K562 (cell line): ENCODE data around the gene KLHL18. TPM values are rescaled to one million over a fixed set of nuclear protein-coding genes. Genes with fewer than 3 reads are reported as not detected.

Experiments
- ADNP ChIP-seq: fragments of 200-800 bp; sonication (Bioruptor generic); IDR thresholded peaks from 2 replicates; pipeline ENCODE4 v1.6.1; 2016; ENCODE audit warnings: missing genetic modification characterization, missing compliant biosample characterization
- BRCA1 ChIP-seq, 2 experiments: fragments of 450-650 bp in 1 of 2; sonication (generic) in 1 of 2; formaldehyde crosslinking in 1 of 2; IDR thresholded peaks; 2 replicates each; pipeline versions ENCODE4 v1.5.0 to v1.6.1; 2017 to 2020; ENCODE audit warnings: mild to moderate bottlenecking in 1 of 2, missing genetic modification reagents in 1 of 2
- DACH1 ChIP-seq: fragments of 450-650 bp; IDR thresholded peaks from 2 replicates; pipeline ENCODE4 v1.6.1; 2018; ENCODE audit not compliant: partially characterized antibody
- HOXB6 ChIP-seq: fragments of 250-450 bp; sonication (Bioruptor Pico); IDR thresholded peaks from 2 replicates; pipeline ENCODE4 v1.5.1; 2022; ENCODE audit warnings: mild to moderate bottlenecking, borderline replicate concordance
- PML ChIP-seq: IDR thresholded peaks from 2 replicates; pipeline ENCODE4 v1.6.1; 2012; ENCODE audit warnings: low read length, inconsistent platforms
- SETDB1 ChIP-seq: IDR thresholded peaks from one replicate; pipeline ENCODE4 v1.6.1; 2012; ENCODE audit warnings: low read length, control low read depth, inconsistent platforms
- TAL1 ChIP-seq: fragments of 450-650 bp; IDR thresholded peaks from 2 replicates; pipeline ENCODE4 v1.6.1; 2016; ENCODE audit warnings: mild to moderate bottlenecking
- ZNF24 ChIP-seq: fragments of 450-650 bp; IDR thresholded peaks from 2 replicates; pipeline ENCODE4 v1.6.1; 2016
- ZNF584 ChIP-seq: fragments of 200-800 bp; sonication (Bioruptor generic); IDR thresholded peaks from 2 replicates; pipeline ENCODE4 v1.6.1; 2016; ENCODE audit warnings: low read depth, mild to moderate bottlenecking, missing genetic modification characterization, missing compliant biosample characterization
- ZNF79 ChIP-seq: fragments of 250-450 bp; sonication (Bioruptor Pico); IDR thresholded peaks from 2 replicates; pipeline ENCODE4 v1.4.0; 2020; ENCODE audit warnings: low read depth, mild to moderate bottlenecking, moderate library complexity
- polyA plus RNA-seq, 8 experiments: library from polyadenylated mRNA; depleted of rRNA in 4 of 8; stranded (reverse) in 5 of 8; unstranded in 3 of 8; fragments of >200 nt; fragmentation: Nextera tagmentation in 2 of 8; fragmentation: Illumina TruSeq in 1 of 8; extraction: Ambion mirVana in 2 of 8; extraction: Trizol in 1 of 8; gene quantifications; 2 replicates each; pipeline versions ENCODE4 v1.2.1 to v1.2.3, GENCODE V29; 2011 to 2014; ENCODE audit warnings: inconsistent platforms in 1 of 8, missing spikeins in 1 of 8
- total RNA-seq, 7 experiments: library from RNA; depleted of rRNA in 6 of 7; stranded (reverse); fragments of >200 nt in 6 of 7; fragmentation: Illumina TruSeq in 2 of 7; extraction: Trizol in 2 of 7; gene quantifications; 2 replicates each; pipeline versions ENCODE4 v1.2.1 to v1.2.3, GENCODE V29; 2011 to 2021; ENCODE audit warnings: low replicate concordance in 1 of 7
- TF ChIP-seq, protein P1 (sequence below): sonication (generic); formaldehyde crosslinking; IDR thresholded peaks from 2 replicates; pipeline ENCODE4 v1.8.1; 2022; ENCODE audit warnings: missing genetic modification reagents
- TF ChIP-seq, protein P2 (sequence below), 2 experiments: fragments of 450-650 bp in 1 of 2; sonication (generic) in 1 of 2; formaldehyde crosslinking in 1 of 2; IDR thresholded peaks in 1 of 2; conservative IDR thresholded peaks in 1 of 2; 2 replicates each; pipeline versions ENCODE4 v1.6.1 to v1.8.1; 2016 to 2023; ENCODE audit warnings: mild to moderate bottlenecking in 2 of 2, moderate library complexity in 2 of 2, inconsistent platforms in 1 of 2, missing genetic modification reagents in 1 of 2
- TF ChIP-seq, protein P3 (sequence below): fragments of 250-450 bp; sonication (Bioruptor Pico); IDR thresholded peaks from 2 replicates; pipeline ENCODE4 v1.5.0; 2020; ENCODE audit warnings: mild to moderate bottlenecking, borderline replicate concordance
- TF ChIP-seq, protein P4 (sequence below), 2 experiments: fragments of 450-650 bp; formaldehyde crosslinking in 1 of 2; IDR thresholded peaks; 2 replicates each; pipeline versions ENCODE4 v1.4.0 to v1.6.1; 2014 to 2020; ENCODE audit warnings: mild to moderate bottlenecking in 2 of 2, borderline replicate concordance in 1 of 2, low read depth in 1 of 2

The KLHL18 gene
- total and polyA plus RNA-seq, 9 of the 15 experiments (the other 6 are each of a cell fraction or from before 2014, with no cell fraction given): 26.7 to 97.5 (median 48.7) TPM

DNA sequence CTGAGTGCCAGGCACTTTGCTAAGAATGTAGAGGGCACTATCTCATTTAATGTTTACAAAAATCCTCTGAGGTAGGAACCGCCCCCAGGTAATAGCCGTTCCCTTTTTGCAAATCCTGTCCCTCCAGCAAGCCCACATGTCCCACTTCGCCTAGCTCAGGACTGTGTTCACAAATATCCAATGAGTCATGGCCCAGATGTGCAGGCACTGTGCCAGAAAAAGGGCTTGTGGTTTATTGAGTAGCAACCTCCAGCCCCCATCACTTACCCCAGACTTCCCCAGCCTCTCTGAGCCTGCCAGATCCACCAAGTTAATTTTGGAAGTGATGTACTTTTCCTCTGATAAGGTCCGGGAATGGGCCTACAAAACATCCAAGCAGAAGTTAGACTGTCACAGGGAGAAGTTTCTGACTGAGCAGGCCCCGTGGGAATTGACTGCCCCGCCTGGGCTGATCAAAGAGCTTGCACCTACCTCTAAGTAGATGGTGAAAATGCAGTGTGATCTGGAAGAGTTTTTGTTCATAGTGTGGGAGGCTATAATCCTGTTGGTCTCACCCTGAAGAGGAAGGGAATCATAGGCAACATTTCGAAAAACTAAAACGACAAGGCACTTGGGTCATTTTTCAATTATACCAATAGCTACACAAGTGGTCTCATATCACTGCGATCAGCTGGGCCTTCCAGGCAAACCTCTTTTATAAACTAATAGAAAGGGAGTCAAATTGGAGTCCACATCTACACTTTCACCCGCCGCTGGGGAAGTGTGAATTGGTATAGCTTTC lies 15.8 kb upstream of the KLHL18 start (continued):
- TF ChIP-seq, protein P1, sequence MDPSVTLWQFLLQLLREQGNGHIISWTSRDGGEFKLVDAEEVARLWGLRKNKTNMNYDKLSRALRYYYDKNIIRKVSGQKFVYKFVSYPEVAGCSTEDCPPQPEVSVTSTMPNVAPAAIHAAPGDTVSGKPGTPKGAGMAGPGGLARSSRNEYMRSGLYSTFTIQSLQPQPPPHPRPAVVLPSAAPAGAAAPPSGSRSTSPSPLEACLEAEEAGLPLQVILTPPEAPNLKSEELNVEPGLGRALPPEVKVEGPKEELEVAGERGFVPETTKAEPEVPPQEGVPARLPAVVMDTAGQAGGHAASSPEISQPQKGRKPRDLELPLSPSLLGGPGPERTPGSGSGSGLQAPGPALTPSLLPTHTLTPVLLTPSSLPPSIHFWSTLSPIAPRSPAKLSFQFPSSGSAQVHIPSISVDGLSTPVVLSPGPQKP (CRISPR knock-in tag): no peak
- TF ChIP-seq ZNF79 (CRISPR knock-in tag): no peak
- no peak for TF ChIP-seq BRCA1 (IDR thresholded peaks at IDR 0.05)
- TF ChIP-seq BRCA1 (CRISPR knock-in tag; IDR thresholded peaks at IDR 0.05): no peak
- TF ChIP-seq ADNP (tag): no peak
- TF ChIP-seq HOXB6: no peak
- TF ChIP-seq, protein P2, sequence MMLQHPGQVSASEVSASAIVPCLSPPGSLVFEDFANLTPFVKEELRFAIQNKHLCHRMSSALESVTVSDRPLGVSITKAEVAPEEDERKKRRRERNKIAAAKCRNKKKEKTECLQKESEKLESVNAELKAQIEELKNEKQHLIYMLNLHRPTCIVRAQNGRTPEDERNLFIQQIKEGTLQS (IDR thresholded peaks at IDR 0.05): peak; percentile 96
- TF ChIP-seq, protein P2 (CRISPR knock-in tag; conservative IDR thresholded peaks at IDR 0.05): peak; percentile 95
- TF ChIP-seq PML: peak; percentile 57; the same call in 1 of the 2 replicates
- TF ChIP-seq SETDB1: no peak
- TF ChIP-seq, protein P3, sequence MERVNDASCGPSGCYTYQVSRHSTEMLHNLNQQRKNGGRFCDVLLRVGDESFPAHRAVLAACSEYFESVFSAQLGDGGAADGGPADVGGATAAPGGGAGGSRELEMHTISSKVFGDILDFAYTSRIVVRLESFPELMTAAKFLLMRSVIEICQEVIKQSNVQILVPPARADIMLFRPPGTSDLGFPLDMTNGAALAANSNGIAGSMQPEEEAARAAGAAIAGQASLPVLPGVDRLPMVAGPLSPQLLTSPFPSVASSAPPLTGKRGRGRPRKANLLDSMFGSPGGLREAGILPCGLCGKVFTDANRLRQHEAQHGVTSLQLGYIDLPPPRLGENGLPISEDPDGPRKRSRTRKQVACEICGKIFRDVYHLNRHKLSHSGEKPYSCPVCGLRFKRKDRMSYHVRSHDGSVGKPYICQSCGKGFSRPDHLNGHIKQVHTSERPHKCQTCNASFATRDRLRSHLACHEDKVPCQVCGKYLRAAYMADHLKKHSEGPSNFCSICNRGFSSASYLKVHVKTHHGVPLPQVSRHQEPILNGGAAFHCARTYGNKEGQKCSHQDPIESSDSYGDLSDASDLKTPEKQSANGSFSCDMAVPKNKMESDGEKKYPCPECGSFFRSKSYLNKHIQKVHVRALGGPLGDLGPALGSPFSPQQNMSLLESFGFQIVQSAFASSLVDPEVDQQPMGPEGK (CRISPR knock-in tag): no peak
- TF ChIP-seq DACH1: peak; percentile 39
- TF ChIP-seq ZNF24: no peak
- peak; percentile 63 for TF ChIP-seq TAL1
- peak; percentile 42; the same call in 1 of the 2 replicates for TF ChIP-seq ZNF584 (CRISPR knock-in tag)
- TF ChIP-seq, protein P4, sequence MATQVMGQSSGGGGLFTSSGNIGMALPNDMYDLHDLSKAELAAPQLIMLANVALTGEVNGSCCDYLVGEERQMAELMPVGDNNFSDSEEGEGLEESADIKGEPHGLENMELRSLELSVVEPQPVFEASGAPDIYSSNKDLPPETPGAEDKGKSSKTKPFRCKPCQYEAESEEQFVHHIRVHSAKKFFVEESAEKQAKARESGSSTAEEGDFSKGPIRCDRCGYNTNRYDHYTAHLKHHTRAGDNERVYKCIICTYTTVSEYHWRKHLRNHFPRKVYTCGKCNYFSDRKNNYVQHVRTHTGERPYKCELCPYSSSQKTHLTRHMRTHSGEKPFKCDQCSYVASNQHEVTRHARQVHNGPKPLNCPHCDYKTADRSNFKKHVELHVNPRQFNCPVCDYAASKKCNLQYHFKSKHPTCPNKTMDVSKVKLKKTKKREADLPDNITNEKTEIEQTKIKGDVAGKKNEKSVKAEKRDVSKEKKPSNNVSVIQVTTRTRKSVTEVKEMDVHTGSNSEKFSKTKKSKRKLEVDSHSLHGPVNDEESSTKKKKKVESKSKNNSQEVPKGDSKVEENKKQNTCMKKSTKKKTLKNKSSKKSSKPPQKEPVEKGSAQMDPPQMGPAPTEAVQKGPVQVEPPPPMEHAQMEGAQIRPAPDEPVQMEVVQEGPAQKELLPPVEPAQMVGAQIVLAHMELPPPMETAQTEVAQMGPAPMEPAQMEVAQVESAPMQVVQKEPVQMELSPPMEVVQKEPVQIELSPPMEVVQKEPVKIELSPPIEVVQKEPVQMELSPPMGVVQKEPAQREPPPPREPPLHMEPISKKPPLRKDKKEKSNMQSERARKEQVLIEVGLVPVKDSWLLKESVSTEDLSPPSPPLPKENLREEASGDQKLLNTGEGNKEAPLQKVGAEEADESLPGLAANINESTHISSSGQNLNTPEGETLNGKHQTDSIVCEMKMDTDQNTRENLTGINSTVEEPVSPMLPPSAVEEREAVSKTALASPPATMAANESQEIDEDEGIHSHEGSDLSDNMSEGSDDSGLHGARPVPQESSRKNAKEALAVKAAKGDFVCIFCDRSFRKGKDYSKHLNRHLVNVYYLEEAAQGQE (IDR thresholded peaks at IDR 0.05; ENCODE audit: borderline replicate concordance): peak; percentile 19; the same call in 1 of the 2 replicates
- TF ChIP-seq, protein P4 (CRISPR knock-in tag; IDR thresholded peaks at IDR 0.05; ENCODE audit: low read depth): no peak
